Spleen (tissue), 11 donors: Measurements from ENCODE around the gene EFL1. TPM values are rescaled to one million over a fixed set of nuclear protein-coding genes. Genes with fewer than 3 reads are reported as not detected.

Experiments
- DNase-seq: peaks from one replicate; pipeline ENCODE4 v3.0.0-alpha.2; 2020
- H3K27ac ChIP-seq, 8 donors: fragments of 200-600 bp; sonication (generic) in 7 of 8; 1 replicate in 4 of 8; 2 replicates in 4 of 8; pipeline versions ENCODE4 v1.5.0 to v1.8.0; 2016 to 2021; ENCODE audit warnings: inconsistent platforms in 4 of 8, mild to moderate bottlenecking in 4 of 8, moderate library complexity in 1 of 8
- H3K27me3 ChIP-seq, 7 donors: fragments of 200-600 bp; sonication (generic) in 6 of 7; replicated peaks in 1 of 7; 1 replicate in 4 of 7; 2 replicates in 3 of 7; pipeline versions ENCODE4 v1.5.0 to v1.8.0; 2016 to 2021; ENCODE audit warnings: inconsistent platforms in 3 of 7, mild to moderate bottlenecking in 1 of 7
- H3K36me3 ChIP-seq, 6 donors: fragments of 200-600 bp; sonication (generic) in 5 of 6; 1 replicate in 4 of 6; 2 replicates in 2 of 6; pipeline versions ENCODE4 v1.5.0 to v1.8.0; 2016 to 2021; ENCODE audit warnings: inconsistent platforms in 2 of 6
- H3K4me1 ChIP-seq, 6 donors: fragments of 200-600 bp; sonication (generic) in 5 of 6; 1 replicate in 3 of 6; 2 replicates in 3 of 6; pipeline versions ENCODE4 v1.5.0 to v1.8.0; 2016 to 2021; ENCODE audit warnings: inconsistent platforms in 3 of 6
- H3K4me3 ChIP-seq, 8 donors: fragments of 200-600 bp; sonication (generic) in 7 of 8; 1 replicate in 4 of 8; 2 replicates in 4 of 8; pipeline versions ENCODE4 v1.5.0 to v1.8.0; 2016 to 2021; ENCODE audit warnings: inconsistent platforms in 4 of 8, mild to moderate bottlenecking in 4 of 8, moderate library complexity in 2 of 8
- H3K9me3 ChIP-seq, 8 donors: fragments of 200-600 bp; sonication (generic) in 7 of 8; 1 replicate in 4 of 8; 2 replicates in 4 of 8; pipeline versions ENCODE4 v1.5.0 to v1.8.0; 2016 to 2021; ENCODE audit warnings: inconsistent platforms in 4 of 8
- POLR2A ChIP-seq, 3 donors: fragments of 450-650 bp; IDR thresholded peaks; one replicate each; pipeline ENCODE4 v1.5.1; 2017; ENCODE audit warnings: antibody characterized with exemption in 3 of 3, mild to moderate bottlenecking in 1 of 3
- POLR2AphosphoS5 ChIP-seq, 3 donors: sonication (generic); formaldehyde crosslinking; IDR thresholded peaks; one replicate each; pipeline ENCODE4 v1.5.1; 2017; ENCODE audit warnings: antibody characterized with exemption in 3 of 3
- WGBS, 5 donors: extraction: QIAGEN DNeasy Blood & Tissue Kit in 3 of 5; methylation state at CpG; one replicate each; pipeline versions ENCODE4 v1.1.5 to v1.1.7; 2013 to 2018; 5-methylcytosine and 5-hydroxymethylcytosine counted together
- intact Hi-C: fragments of 100-400 bp; cut with DNase I; formaldehyde crosslinking; loops from one replicate; pipeline ENCODE4 v1.15.0; 2023; ENCODE audit warnings: low total_unique reads
- polyA plus RNA-seq, 3 donors: library from polyadenylated mRNA; stranded (reverse); fragments of 200-250 nt; gene quantifications; one replicate each; pipeline ENCODE4 v1.2.1, GENCODE V29; 2013
- small RNA-seq, 4 donors: library from RNA; depleted of rRNA; stranded (forward); fragments of <200 nt; gene quantifications; one replicate each; pipeline ENCODE3, GENCODE V24; 2016
- total RNA-seq, 7 donors: library from RNA; depleted of rRNA in 3 of 7; stranded (reverse); fragments of >200 nt in 3 of 7; fragmentation: NEBNext Ultra II Directional in 4 of 7; extraction: Animal tissue kit (Norgen Biotek cat#: 25700) in 4 of 7; gene quantifications; one replicate each; pipeline versions ENCODE4 v1.1.0 to v1.2.1, GENCODE V29; 2016 to 2021
- TF ChIP-seq, protein P1 (sequence below), 11 experiments: fragments of 200-600 bp in 7 of 11; fragments of 450-650 bp in 4 of 11; sonication (generic) in 4 of 11; IDR thresholded peaks in 8 of 11; conservative IDR thresholded peaks in 3 of 11; 1 replicate in 7 of 11; 2 replicates in 4 of 11; pipeline versions ENCODE4 v1.4.0 to v1.8.0; 2016 to 2021; ENCODE audit warnings: antibody characterized with exemption in 11 of 11, inconsistent platforms in 4 of 11, mild to moderate bottlenecking in 1 of 11
- donor health status: healthy with polysubstance abuse.
- donor health status: DM: no; HTN: no; CAD: no; lungs with moderate emphysema.
- donor health status: DM: no; HTN: no; CAD: no.
- donor health status: Bipolar disorder and iron deficiency.
- donor health status: healthy.
- donor health status: DM: no; HTN: no; CAD: no.
- donor health status: DM: yes; HTN: yes; CAD: no.

The EFL1 gene
- total and polyA plus RNA-seq, 10 donors, result 3.1 to 21.9 (median 17.4) TPM

DNA sequence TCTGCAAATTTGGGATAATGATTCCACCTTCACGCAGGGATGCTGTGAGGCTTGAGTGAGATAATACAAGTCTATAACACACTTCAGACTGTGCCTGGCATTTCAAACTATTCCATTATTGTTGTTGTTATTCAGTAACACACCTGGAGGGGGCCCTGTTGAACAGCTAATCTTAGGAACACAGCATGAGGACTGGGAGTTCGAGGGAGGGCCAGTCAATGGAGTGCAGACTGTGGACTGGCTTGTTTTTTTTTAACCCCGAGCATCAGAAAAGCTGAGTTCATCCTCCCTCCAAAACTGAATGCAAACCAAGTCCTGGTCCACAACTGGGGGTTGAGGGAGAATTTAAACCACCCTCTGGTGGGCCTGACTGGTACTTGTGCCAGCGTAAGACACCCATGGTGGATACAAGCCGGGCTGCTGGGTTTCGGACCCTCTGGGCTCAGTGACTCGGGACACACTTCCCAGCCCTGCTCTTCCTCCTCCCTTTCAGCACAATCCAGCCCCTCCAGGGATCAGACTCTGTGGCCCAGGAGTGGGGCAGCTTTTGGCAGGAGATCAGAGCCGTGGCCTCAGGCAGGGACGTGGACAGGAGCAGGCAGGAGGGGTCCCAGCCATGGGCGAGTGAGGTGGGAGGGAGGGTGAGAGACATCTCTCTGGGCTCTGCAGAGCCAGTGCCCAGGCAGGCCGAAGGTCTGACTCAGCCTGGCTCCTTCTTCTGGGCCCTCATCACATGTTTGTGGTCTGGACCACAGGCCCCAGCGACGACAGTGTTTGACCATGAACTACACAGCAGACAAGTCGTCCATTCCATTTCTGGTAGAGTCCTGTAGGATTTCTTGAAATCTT is 180.4 kb downstream of the EFL1 start:
- intact Hi-C loops, result no loop called here
- 72 to 79% (median 77%) methylated on average over 13 to 14 of the region's 14 CpGs for WGBS, 5 donors
- no peak for TF ChIP-seq POLR2A (IDR thresholded peaks at IDR 0.05)
- TF ChIP-seq, protein P1, sequence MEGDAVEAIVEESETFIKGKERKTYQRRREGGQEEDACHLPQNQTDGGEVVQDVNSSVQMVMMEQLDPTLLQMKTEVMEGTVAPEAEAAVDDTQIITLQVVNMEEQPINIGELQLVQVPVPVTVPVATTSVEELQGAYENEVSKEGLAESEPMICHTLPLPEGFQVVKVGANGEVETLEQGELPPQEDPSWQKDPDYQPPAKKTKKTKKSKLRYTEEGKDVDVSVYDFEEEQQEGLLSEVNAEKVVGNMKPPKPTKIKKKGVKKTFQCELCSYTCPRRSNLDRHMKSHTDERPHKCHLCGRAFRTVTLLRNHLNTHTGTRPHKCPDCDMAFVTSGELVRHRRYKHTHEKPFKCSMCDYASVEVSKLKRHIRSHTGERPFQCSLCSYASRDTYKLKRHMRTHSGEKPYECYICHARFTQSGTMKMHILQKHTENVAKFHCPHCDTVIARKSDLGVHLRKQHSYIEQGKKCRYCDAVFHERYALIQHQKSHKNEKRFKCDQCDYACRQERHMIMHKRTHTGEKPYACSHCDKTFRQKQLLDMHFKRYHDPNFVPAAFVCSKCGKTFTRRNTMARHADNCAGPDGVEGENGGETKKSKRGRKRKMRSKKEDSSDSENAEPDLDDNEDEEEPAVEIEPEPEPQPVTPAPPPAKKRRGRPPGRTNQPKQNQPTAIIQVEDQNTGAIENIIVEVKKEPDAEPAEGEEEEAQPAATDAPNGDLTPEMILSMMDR (IDR thresholded peaks at IDR 0.05 in 8 of 11, conservative IDR thresholded peaks at IDR 0.05 in 3 of 11), result no peak
- TF ChIP-seq POLR2AphosphoS5 (IDR thresholded peaks at IDR 0.05), result no peak
- H3K27me3 ChIP-seq, result peaks cover 0 to 34% (median 0%) of the 10 kb centered on the region in 7 donors
- no peaks in the 10 kb centered on the region for H3K36me3 ChIP-seq
- H3K4me1 ChIP-seq, result no peaks in the 10 kb centered on the region
- H3K4me3 ChIP-seq, result no peak overlapping the region
- DNase-seq, result no peak
- H3K9me3 ChIP-seq, result no peaks in the 10 kb centered on the region
- no peak overlapping the region for H3K27ac ChIP-seq

GRCh38 chr15:82080774-82081173 is 181.8 kb downstream of the EFL1 start:
- H3K4me1 ChIP-seq, result no peaks in the 10 kb centered on the region
- no peak overlapping the region for H3K4me3 ChIP-seq
- no peaks in the 10 kb centered on the region for H3K36me3 ChIP-seq
- no peak overlapping the region for H3K27ac ChIP-seq
- WGBS, 5 donors, result 85 to 96% (median 93%) methylated on average over 6 of the region's 6 CpGs
- intact Hi-C loops, result no loop called here
- H3K27me3 ChIP-seq, result peaks cover 0 to 36% (median 0%) of the 10 kb centered on the region in 7 donors
- TF ChIP-seq POLR2AphosphoS5 (IDR thresholded peaks at IDR 0.05) (no peak), POLR2A (IDR thresholded peaks at IDR 0.05) (no peak)
- TF ChIP-seq, protein P1 (IDR thresholded peaks at IDR 0.05 in 8 of 11, conservative IDR thresholded peaks at IDR 0.05 in 3 of 11), result no peak
- no peaks in the 10 kb centered on the region for H3K9me3 ChIP-seq
- no peak for DNase-seq

Small RNA genes within 50 kb of the gene (small RNA-seq; reads per million reads assigned to genes)
- gene RNU1-77P, result 0 reads per million in 4 donors

Other genes starting within 250 kb of the EFL1 start
- gene MEX3B, start 216.7 kb downstream of the EFL1 start, total RNA-seq, result 1 to 10 TPM in 6 of 7 donors, under 1 TPM in 1; 0.95 to 2.1 (median 1.4) TPM
- gene MEX3B, start 216.7 kb downstream of the EFL1 start, polyA plus RNA-seq, result 1 to 10 TPM in 2 of 3 donors, under 1 TPM in 1; 0.99 to 1.2 (median 1.1) TPM
- 10 to 100 TPM in 1 of 7 donors, 1 to 10 TPM in 4, under 1 TPM in 1, not detected in 1; 0.23 to 12.0 (median 2.2) TPM for gene SAXO2, start 84 bp upstream of the EFL1 start, total RNA-seq
- gene SAXO2, start 84 bp upstream of the EFL1 start, polyA plus RNA-seq, result 1 to 10 TPM in 2 of 3 donors, under 1 TPM in 1; 0.58 to 7.8 (median 1.4) TPM
- gene GOLGA6L10, start 86.7 kb upstream of the EFL1 start, total RNA-seq, result 1 to 10 TPM in 6 of 7 donors, under 1 TPM in 1; 0.98 to 2.3 (median 1.5) TPM
- 1 to 10 TPM in 2 of 3 donors, under 1 TPM in 1; 0.85 to 1.7 (median 1.1) TPM for gene GOLGA6L10, start 86.7 kb upstream of the EFL1 start, polyA plus RNA-seq
- 1 to 10 TPM; 2.6 to 8.2 (median 3.5) TPM for gene GOLGA6L9, start 167.1 kb upstream of the EFL1 start, total RNA-seq
- 1 to 10 TPM; 3.5 to 7.8 (median 4.6) TPM for gene GOLGA6L9, start 167.1 kb upstream of the EFL1 start, polyA plus RNA-seq